GM18505 (cell line): ENCODE measurements around the gene ZBTB20.

Source experiments
- ATAC-seq: cut with Tn5 transposase; IDR thresholded peaks from one replicate; pipeline ENCODE4 v1.9.1; 2021; ENCODE audit not compliant: unreplicated experiment
- POLR2A ChIP-seq: IDR thresholded peaks from 4 replicates; pipeline ENCODE4 v1.6.1; 2011; ENCODE audit warnings: borderline replicate concordance; ENCODE audit not compliant: insufficient read depth, insufficient read length; ENCODE audit errors: extremely low read depth

ZBTB20 gene

GRCh38 chr3:114286266-114286665 lies 860.8 kb downstream of the ZBTB20 start:
- TF ChIP-seq POLR2A, result no peak

GRCh38 chr3:114285648-114286230 lies 861.3 kb downstream of the ZBTB20 start:
- no peak for TF ChIP-seq POLR2A
- ATAC-seq, result no peak

More at GRCh38 chr3:114286266-114286665, 860.8 kb downstream of the ZBTB20 start:
- ATAC-seq, result no peak

- no peak for ATAC-seq
- TF ChIP-seq POLR2A, result no peak
Observed at GRCh38 chr3:114284644-114285043, 862.4 kb downstream of the ZBTB20 start.
